GM19043 (cell line): Measurements from ENCODE around the gene TMEM229B.

Source experiments
- ATAC-seq: cut with Tn5 transposase; IDR thresholded peaks from one replicate; pipeline ENCODE4 v1.9.1; 2021; ENCODE audit warnings: low read depth; ENCODE audit not compliant: unreplicated experiment

The TMEM229B gene

DNA sequence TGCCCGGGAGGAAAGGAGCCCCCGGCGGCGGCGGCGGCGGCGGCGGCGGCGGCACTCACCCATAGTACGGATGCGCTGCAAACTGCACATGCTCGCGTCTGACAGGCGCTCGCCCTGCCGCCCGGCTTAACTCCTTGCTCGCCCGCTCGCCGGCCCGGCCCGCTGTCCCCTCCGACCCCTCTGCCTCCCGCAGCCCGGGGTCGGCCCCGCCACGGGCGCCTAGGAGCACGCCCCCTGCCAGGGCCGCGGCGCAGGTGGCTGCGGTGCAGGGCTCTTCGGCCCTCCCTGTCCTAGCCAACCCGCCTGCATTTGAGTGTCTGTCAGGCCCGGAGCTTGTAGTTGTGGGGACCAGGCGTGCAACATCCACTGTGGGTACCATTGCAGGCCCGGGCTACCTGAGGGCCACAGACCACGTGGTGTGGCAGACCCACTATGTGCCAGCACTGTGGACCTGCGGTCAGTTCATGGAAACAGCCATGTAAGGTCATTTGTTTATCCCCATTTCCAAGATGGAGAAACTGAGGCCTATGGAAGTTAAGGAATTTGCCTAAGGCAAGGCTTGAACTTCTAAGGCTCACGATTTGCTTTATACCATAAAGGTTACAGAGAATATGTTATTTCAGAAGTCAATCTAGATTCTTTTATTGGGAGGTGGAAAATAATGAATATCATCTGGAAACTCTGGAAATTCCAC is 27.0 kb upstream of the TMEM229B start:
- no peak for ATAC-seq

DNA sequence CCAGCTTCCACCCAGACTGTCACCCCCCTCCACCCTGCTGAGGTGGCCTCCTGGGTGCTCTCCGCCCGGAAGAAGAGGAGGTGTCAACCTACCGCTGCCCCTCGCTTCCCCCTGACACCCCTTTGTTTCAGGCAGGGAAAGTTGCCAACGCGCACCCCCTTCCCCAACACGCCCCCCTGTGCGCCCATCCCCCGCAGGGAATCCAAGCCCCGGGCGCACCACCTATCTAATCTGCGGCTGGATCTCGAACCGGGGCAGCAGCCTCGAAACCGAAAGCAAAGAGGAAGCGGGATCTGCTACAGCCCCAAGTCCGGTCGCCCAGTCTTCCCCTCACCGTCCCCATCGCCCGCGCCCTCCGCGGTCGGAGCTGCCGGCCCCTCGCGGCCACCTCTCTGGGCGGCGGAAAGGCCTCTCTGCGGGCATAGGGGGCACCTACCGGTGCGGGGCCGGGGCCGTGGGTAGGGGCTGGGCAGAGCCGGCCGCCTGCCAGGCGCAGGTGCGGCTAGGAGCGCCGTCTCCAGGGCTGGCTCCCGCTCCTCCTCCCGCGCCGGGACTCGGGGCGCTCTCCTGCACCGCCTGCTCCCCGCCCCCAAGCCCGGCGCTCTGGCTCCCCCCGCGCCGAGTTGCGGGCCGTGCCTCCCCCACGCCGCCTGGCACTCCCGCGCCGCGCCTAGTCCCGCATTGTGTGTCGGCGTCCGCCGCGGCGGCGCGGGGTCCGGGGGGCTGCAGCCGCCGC is 26.3 kb upstream of the TMEM229B start:
- no peak for ATAC-seq

DNA sequence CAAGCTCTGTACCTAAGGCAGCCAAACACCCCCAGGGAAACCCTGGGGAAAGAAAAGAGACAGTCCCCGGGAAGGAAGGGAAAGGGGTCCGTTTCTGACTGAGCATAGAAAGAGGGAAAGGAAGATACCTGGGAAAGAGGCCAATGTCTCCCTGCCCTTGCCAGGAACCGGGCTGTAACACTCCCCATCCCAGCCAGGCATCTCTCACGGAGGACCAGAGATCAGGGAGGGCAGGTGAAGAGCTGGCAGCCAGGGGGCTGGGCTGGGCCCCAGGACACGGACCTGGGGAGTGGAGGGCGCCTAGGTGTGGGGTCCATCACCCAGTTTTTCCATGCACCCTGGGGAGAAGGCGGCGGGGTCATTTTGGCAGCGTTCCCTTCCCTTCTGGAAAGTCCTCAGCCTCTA is 25.7 kb upstream of the TMEM229B start:
- ATAC-seq: no peak

DNA sequence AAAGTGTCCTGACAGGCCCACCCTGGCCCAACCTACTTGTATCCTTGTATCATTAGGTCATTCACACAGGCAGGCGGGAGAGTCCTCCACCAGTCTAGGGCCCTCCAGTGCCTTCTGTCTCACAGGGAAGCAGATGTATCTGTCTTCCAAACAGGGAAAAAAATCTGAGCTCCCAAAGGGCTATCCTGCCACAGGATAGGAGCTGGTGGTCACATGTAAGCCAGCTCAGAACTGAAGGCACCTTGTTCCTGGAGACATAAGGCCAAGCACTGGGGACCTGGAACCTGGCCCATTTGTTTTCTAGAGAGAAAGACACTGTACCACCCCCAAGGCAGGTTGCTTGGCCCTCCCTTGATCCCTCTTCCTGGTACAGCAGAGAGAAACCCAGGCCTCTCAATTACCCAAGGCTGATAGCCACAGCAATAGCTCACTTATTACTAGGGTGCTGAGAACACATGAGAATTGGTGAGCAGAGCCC is 25.1 kb upstream of the TMEM229B start:
- no peak for ATAC-seq

DNA sequence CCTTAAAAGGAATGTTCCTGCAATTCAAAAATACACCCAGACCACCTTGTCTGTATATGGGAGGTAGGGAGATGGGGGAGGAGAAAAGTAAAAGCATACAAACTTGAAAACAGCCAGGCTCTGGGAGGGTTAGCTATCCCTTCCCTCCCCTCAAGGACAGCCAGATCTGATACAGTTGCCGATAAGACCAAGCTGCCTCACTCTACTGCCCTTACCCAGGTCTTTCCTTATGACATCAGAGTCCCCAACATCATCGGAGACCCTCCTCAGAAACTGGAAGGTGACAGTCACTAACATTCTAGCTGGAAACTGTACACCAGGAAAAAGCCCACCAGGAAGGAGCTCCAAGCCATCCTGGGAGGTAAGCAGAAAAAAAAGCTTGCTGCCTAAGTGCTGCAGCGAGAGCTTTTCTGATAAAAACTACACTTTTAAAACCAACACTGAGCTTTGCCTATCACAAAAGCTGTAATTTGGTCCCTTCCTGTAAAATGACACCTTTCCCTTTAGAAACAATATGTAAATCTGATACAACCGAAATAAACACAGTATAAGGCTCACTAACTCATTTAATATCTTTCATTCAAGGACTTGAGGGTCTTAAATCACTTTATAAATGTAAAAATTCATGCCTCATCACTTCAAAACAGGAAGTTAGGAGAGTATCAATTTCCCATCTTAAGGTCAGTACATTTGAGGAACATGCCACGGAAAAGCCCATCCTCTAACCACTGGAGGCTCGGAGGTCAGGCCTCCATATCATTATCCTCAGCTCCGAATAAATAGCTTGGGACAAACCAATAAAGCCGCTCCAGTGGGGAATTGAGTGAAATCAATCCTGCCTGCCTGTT is 24.2 kb upstream of the TMEM229B start:
- no peak for ATAC-seq

DNA sequence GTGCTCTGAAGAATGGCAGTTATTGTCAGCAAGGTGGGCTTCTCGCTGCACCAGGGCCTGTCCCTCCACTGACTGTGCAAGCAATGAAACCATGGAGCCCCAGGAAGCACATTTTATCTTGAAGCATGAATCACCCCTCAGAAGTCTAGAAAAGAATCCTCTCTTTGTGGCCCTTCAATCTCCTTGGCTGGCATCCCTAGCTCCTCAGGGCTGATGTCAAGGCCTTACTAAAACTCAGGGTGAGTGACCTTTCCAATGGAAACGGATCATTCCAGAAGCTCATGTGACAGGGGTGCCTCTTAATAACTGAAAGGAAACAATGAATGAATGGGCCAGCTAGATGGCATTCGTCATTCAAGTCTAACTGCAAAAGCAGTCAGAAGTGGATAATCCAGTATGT is 22.3 kb upstream of the TMEM229B start:
- no peak for ATAC-seq

DNA sequence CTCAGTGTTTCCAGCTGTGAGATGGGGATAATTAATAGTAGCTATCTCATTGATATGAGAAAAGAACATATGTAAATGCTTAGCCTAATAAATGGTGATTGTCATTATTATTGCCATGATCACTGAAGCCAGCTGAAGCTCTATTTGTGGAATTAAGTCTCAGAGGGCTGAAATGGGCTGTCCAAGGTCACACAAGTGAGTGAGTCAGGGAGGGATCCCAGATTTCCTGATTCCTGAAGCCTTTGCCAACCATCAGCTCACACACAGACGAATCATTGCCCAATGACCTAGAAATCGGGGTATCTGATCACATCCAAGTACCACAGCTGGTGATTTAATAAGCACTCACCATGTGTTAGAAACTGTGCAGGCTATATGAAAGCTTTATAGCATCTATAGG is 21.6 kb upstream of the TMEM229B start:
- ATAC-seq: no peak

DNA sequence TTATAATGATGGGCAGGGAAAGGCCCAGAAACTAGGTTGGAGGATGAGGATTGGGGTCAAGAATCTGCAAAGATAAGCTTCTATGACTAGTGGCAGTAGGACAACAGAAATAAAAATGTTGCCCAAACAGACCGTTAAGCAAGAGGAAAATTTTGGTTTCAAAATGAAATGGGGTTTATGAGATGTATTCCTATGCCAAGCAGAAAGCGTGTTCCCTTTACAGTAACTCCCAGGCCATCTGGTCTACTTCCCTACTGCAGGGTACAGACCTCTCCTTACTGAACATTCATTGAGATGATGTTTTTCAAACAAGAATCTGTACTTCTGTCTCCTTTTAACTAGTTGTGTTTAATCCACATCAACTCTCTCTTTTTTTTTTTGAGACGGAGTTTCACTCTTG is 20.4 kb upstream of the TMEM229B start:
- ATAC-seq: no peak

DNA sequence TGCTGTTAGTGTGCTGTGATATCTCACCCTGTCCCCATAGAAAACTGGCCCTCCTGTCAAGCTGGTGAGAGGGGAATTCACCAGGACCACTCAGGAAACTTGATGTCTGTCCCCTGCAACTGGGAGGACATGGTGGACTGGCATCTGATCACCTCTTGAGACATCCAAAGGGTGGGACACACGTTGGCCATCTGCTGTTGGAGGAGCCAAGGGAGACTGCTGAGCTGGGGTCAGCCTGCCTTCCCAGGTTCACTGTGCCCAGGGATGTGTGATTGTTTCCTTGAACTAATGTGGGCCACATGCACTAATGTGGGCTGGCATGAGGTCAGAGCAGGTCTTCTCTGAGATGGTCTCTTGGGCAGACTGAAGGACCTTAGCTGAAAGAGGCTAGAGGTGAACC is 16.7 kb upstream of the TMEM229B start:
- no peak for ATAC-seq

DNA sequence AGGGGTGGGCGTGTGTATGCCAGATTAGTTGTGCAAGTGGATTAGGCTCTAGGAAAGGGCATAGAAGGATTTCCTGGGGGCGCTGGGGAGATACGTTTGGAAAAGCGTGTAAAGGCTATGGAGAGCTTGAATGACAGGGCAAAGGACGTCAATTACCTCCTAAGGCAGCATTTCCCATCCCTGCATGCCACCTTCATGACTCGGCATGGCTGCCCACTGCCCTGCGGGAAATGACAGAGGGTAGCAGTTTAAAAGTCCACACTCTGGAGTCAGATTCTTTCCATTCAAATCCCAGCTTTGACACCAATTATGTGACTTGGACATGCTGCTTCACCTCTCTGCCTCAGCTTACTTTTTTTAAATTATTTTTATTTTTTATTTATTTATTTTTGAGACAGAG is 14.8 kb upstream of the TMEM229B start:
- no peak for ATAC-seq

DNA sequence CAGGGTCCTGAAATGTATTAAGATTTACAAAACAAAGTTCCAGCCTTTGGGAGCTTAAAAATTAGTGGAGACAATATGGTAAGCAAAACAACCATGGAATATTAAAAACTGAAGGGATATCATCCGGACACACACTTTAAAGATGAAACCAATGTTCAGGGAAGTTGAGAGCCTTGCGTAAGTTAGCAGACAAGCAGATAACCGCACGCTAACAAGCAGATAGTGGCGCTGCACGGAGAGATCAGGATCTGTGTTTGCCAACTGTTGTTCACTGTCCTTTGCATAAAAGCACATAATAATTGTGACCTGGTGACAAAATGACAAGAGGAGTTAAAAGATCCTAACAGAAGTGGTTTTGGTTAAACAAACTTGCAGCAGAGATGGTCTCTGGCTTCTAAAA is 14.3 kb upstream of the TMEM229B start:
- ATAC-seq: no peak

DNA sequence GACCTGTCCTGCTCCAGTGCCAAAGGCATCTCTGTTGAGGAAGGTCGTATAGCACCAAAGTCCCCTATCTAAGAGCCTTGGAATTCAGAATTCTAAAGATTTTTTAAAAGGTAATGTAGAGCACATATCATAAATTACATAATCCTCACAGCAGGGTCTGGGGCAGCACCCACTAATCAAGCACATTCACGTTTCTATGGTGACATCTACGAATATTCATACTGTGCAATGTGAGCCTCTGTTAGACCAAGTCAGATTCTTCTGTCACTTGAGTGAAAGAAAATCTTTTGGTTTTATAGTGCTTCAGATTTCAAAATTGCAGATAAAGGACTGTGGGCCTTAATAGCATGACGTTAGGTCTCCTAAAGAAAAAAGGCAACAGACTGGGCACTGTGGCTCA is 13.1 kb upstream of the TMEM229B start:
- ATAC-seq: no peak

DNA sequence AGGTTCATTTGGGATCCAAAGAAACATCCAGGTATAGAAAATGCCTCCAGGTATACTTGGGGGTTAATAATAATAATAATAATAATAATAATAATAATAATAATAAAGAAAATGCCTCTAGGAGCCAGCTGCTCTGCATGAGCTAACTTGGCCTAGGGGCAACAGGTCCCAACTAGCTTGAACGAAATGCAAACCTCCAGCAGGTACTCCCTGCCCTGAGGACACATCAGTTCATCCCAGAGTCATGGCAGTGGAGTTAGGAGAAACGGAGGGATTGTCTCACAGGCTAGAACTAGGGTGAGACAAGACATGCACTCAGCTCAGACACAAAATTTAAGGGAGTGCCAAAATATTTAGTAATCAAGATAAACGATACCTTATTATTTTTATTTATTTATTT is 12.5 kb upstream of the TMEM229B start:
- no peak for ATAC-seq

DNA sequence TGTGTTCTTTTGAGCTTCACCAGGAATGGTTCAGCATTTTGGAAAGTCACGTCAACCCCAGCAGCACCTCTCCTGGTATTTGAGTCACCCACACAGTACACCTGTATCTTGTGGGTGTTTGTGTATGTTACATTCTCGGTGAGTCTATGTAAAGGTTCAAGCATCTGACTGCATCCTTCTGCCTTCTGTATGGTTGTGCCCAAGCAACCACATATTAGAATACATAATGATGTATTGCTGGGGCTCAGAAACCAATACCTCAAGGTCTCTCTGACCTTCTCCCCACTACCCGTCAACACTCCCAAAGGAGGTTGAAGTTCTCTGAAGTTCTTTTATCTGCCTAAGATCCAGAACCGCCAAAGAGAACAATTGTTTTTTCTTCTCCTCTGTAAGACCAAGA is 9.2 kb upstream of the TMEM229B start:
- ATAC-seq: no peak

DNA sequence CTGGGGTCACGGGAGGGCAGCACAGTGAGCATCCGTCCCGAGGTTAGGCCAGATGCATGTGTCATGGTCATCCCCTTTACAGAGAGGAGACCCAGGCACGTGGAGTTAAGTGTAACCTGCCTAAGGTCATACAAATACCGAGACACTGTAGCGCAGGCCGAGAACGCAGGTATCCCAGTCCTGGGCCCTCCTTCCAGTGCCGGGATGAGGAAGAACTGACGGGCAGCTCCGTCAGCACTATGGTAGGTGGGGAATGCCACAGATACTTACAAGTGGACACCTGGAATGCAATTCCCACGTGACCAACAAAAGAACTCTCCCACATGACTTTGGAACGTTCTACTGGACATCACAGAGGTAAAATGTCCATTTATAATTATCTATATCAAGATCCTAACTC is 8.7 kb upstream of the TMEM229B start:
- ATAC-seq: no peak

DNA sequence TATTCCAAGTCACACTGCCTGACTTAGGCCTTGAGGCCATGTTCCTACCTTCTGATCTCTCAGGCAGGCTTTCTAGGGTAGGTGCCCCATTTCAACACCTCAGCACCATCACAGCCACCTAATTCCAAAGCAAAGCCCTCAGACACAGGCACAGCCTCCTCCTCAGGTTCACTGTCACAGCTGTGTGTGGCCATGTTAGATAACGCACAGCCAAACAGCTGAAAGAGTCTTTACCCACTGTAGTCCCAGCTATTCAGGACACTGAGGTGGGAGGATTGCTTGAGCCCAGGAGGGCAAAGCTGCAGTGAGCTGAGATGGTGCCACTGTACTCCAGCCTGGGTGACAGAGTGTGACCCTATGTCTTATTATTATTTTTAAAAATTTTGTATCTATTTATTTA is 7.3 kb upstream of the TMEM229B start:
- no peak for ATAC-seq

DNA sequence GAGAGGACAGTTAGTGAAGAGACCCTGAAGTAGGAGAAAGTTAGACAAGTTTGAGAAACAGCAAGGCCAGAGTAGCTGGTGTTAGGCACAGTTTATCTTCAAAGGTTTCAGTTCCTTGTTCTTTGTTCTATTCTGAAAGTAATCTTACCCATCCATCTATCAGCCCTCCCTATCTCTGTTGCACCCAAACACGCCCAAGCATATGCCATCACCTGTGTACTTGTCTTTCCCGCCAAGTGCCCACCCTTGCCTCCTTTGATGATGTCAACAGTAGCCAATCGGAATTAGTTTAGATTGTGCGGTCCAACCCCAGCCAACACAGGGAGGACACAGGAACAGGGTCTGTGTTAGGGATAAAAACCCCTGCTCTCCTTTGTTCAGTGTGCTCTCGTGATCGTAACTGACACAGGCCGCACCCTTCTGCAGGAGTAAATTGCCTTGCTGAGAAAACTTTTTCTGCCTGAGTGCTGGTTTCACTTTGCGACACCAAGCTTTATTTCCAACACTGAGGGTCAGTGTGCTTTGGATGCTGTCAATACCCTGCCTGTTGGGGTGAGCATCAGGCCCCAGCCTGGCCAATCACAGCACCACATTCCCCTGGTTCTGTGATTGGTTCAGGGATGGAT is 4.7 kb upstream of the TMEM229B start:
- no peak for ATAC-seq

DNA sequence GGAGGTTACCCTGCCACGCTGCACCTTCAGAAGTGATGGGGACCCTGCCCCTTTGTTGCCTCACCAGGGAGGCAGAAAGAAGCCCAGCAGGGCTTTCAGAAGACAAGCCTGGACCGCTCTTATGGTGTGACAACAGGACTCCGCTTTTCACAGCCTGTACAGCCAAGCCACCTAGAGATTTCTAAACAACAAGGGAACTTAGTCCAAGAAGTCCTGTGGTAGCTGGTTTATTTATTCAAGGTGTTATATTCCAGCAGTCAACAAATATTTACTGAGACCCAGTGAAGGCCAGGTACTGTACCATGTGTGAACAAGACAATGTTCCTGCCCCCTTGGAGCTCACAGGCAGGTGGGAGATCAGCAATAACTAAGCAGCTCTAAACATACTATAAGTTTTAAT is 4.0 kb upstream of the TMEM229B start:
- ATAC-seq: no peak

DNA sequence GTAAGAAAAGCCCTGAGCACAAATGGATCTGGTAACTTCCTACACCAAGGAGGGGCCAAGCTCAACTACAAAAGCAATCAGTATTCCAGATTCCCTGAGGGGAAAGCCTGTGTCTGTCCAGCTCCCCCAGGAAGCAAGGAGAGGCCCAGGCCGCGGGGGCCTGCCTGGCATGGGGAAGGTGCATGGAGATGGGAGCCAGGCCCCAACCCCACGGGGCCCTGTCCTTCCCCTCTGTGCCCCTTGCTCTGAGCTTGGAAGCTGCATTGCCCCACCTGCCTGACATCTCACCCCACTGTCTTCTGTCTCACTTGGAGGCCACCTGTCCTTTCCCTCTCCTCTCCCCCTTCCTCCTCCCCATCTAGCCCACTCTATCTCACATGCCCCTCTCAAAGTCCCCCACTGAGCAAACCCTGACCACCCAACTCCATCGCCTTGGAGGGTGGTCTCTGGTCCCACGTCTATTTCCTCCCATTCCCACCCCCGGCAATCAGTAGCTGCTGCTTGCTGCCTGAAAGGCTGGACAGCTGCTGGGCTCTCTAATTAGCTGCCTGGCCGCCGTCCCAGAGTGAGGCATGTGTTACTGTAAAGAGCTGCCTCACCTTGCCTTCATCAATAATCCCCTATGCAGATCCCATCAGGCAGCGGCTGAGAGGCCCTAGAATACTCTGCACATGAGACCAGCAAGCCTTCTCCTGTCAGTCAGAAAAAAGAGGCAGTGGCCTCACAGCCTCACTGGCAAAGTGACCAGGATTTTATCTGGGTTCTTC is 3.4 kb upstream of the TMEM229B start:
- ATAC-seq: no peak

DNA sequence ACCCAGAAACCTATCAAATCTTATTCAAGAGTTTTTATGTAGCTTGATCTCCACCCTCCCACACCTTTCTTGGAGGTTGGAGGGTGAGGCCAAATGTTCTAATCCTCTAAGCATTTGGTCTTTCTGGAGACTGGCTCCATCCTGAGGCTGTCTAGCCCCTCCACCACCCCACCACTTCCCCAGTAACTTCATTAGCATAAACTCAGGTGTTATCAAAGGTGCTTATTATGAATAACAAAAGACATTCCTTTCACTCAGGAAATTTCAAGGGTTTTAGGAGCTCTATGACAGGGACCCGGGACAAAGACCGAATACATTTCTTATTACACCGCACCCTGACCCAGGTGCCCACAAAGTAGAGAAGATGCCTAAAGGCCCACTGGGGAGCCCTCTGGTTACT is 2.8 kb upstream of the TMEM229B start:
- no peak for ATAC-seq
